ENCODE measurements around the gene CRX.
A peak's percentile ranks its signal among the peaks of the same experiment; 100 is the strongest.
"Not testable (repeated sequence)": the region's sequence is repeated elsewhere in the genome, so short reads cannot be mapped to it uniquely, and the experiment has no call there.

Gene CRX

DNA sequence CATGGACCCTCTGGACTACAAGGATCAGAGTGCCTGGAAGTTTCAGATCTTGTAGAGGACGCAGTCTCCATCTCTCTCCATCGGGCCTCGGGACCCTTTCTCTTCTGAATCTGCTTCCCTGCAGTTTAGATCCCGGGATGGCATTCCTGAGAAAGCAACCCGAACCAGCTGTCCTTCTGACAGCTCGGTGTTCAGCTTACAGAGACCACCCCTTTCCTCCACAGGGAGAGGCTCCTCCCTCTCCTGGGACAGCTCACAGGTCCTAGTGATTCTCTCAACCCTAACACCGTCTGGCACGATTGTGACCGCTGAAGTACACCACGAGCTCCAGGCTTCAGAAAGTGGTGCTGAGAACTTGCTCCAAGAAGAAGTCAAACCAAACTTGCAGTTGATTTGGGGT lies 18.2 kb downstream of the CRX start:
- TF ChIP-seq CTCF (conservative IDR thresholded peaks at IDR 0.05; ENCODE audit: low read depth), result no peak
- ChIA-PET POLR2A (ENCODE audit: low non-redundant PET) (no interaction called here), CTCF (interaction anchor here (0.6 kb wide), 1 partner anchor 42 kb away, joined by 7 read pairs; no protein-coding TSS in a partner anchor)
- no peak overlapping the region for H3K27ac ChIP-seq
- DNase-seq (ENCODE audit: low spot score), result no peak

DNA sequence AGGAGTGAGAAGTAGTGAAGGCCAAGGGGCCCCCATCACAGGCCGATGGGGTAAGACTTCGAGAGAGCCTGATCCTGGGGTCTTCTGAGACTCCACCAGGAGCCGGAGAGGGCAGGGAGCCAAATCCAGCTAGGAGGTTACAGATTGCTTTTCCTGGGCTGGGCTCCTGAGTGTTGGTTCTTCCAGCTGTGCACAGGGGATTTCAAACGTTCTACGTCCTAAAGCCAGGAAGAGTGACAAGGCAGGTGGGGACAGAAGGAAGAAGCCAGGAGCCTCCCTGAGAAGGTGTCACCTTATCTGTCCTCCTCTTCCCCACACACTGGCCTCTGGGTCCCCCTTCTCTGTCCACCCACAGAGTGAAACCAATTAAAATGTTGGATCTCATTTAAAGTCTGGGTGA lies 21.2 kb downstream of the CRX start:
- POLR2A ChIA-PET (ENCODE audit: low non-redundant PET), result no interaction called here
- H3K27ac ChIP-seq, result no peak overlapping the region
- no peak for DNase-seq (ENCODE audit: low spot score)
- CTCF ChIA-PET, result interaction anchor here (1.2 kb wide), 1 partner anchor 9 kb away, joined by 3 read pairs; no protein-coding TSS in a partner anchor
- no peak for TF ChIP-seq CTCF (conservative IDR thresholded peaks at IDR 0.05; ENCODE audit: low read depth)

DNA sequence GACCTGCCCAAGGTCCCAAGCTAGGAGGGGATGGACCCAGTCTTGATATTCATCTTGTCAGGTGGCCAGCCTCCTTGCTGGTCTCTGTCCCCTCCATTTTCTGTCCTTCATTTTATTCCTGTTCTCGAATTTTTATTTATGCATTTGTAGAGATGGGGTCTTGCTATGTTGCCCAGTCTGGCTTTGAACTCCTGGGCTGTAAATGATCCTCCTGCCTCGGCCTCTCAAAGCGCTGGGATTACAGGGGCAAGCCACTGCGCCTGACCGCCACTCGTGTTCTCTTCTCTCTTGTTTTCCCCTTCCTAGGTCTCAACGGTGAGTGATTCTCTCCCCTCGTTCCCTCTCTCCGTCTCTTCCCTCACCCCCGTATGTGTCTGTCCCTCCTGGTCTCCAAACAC lies 26.7 kb downstream of the CRX start:
- no peak for DNase-seq (ENCODE audit: low spot score)
- no peak overlapping the region for H3K27ac ChIP-seq
- ChIA-PET CTCF (interaction anchor here (0.7 kb wide), 1 partner anchor 540 kb away, joined by 3 read pairs; no protein-coding TSS in a partner anchor), POLR2A (ENCODE audit: low non-redundant PET) (no interaction called here)
- TF ChIP-seq CTCF (conservative IDR thresholded peaks at IDR 0.05; ENCODE audit: low read depth), result no peak

DNA sequence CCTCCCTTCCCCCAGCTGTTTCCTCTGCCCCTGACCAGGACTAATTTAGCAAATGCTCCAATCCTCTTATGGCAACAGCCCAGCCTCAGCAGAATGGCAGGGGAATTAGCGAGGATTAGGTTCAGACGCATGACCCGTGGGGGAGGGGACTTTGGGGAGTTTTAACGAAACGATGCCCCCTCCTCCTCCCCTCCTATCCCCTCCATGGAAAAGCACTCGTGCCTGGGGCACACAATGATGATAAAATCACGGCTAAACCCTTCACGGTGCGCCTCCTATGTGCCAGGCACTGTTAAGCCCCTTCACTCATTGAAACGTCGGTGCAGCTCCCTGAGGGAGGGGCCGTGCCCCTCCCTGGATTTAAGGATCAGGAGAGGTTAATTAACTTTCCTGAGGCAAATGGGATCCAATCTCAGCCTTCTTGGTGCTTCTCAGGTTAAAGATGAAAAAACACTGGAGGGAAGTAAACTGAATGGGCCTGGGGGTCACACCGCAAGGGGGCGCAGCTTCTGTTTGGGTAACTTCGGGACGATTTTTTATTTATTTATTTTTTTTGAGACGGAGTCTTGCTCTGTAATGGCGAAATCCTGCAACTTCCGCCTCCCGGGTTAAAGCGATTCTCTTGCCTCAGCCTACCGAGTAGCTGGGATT lies 27.2 kb downstream of the CRX start:
- H3K27ac ChIP-seq, result no peak overlapping the region
- DNase-seq (ENCODE audit: low spot score), result no peak
- TF ChIP-seq CTCF (conservative IDR thresholded peaks at IDR 0.05; ENCODE audit: low read depth), result peak; percentile 44
- POLR2A ChIA-PET (ENCODE audit: low non-redundant PET), result no interaction called here
- CTCF ChIA-PET, result interaction anchor here (0.6 to 1.3 kb wide), 5 partner anchors 17 to 541 kb away, joined by 3 to 5 read pairs (median 4); partner anchors contain the start of genes EHD2 and SULT2A1

DNA sequence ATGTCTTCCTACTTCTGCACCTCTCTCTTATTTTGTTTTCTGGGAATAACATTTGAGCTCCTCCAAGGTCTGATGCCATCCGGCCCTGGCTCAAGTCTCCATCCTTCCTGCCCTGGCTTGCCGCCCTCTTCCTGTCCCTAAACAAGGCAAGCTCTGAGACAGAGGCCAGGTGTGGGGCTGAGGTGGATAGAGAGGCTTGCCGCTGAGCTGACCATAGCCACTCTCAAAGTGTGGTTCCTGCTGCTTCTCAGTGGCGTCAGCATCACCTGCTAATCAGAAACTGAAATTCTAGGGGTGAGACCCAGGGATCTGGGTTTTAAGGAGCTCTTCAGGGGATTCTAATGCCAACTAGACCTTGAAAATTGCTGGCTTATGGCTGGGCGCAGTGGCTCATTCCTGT lies 31.3 kb downstream of the CRX start:
- no peak for TF ChIP-seq CTCF (conservative IDR thresholded peaks at IDR 0.05; ENCODE audit: low read depth)
- DNase-seq (ENCODE audit: low spot score), result no peak
- POLR2A ChIA-PET (ENCODE audit: low non-redundant PET), result no interaction called here
- CTCF ChIA-PET, result interaction anchor here (0.6 to 1.6 kb wide), 4 partner anchors 11 to 198 kb away, joined by 3 to 8 read pairs (median 4); no protein-coding TSS in a partner anchor
- H3K27ac ChIP-seq, result no peak overlapping the region

DNA sequence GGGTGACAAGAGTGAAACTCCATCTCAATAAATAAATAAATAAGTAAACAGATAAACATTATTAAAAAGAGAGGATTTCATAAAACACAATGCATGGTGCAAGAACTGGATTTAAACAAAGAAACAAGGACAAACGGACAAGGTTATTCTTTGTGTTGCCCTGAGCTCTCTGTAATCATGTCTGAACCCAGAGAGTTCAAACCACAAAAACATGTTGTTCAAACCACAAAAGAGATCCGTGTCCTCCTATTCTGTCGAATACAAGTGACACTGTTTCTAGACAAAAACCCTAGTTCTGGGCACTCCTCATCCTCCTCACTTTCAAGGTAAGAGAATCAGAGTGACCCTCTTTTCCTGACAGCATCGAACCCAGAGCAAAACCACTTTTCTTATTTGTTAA lies 32.7 kb downstream of the CRX start:
- CTCF ChIA-PET, result no interaction called here
- POLR2A ChIA-PET (ENCODE audit: low non-redundant PET), result no interaction called here
- DNase-seq (ENCODE audit: low spot score), result no peak
- no peak overlapping the region for H3K27ac ChIP-seq
- TF ChIP-seq CTCF (conservative IDR thresholded peaks at IDR 0.05; ENCODE audit: low read depth), result no peak

DNA sequence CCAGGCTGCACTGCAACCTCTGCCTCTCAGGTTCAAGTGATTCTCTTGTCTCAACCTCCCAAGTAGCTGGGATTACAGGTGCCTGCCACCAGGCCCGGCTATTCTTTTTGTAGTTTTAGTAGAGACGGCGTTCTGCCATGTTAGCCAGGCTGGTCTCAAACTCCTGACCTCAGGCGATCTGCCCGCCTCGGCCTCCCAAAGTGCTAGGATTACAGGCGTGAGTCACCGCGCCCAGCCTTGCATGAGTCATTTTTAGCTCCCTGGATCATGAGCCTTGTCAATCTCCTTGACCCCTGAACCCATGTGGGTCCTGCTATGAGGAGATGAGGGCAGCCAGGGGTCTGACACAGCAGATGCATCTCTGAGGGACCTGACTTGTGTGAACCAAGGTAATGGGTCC lies 36.5 kb downstream of the CRX start:
- peak; percentile 55 for DNase-seq (ENCODE audit: low spot score)
- CTCF ChIA-PET, result not testable (repeated sequence)

DNA sequence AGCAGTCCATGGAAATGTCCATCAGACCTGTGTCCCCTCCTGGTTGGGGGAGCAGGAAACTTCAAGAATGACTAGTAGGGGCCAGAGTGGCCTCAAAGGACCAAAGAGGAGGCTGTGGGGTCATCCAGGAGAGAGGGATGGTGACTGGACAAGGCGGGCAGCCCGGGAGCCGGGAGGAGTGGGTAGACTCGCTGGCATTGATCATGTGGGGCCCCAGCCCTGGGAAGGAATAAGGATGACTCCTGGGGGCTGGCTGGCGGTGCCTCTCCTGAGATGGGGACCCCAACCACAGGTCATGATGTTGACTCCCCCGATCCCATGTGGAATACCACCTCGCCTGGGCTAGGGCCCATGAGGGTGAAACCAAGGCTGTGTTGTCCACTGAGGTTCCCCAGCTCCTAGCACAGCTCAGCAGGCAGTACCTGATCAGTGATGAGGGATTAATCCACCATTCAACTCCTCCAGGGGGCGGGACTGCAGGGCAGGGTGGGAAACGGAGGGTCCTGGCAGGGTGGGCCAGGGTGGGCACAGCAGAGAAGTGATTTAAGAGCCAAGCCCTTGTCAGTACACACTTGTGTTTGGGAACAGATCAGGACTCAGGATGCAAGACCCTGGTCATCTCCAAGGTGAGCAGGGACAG lies 37.0 kb downstream of the CRX start, which contains the start of gene TPRX2:
Gene TPRX2 (plus strand): TSS at position 590 of the 640 bp plus-strand sequence. CDS start 12 bp downstream, at position 602.
- POLR2A ChIA-PET (ENCODE audit: low non-redundant PET); DNase-seq (ENCODE audit: low spot score); CTCF ChIA-PET; H3K27ac ChIP-seq: not testable (repeated sequence)

More for the DNA sequence above, 36.5 kb downstream of the CRX start:
- POLR2A ChIA-PET (ENCODE audit: low non-redundant PET); H3K27ac ChIP-seq: not testable (repeated sequence)

GRCh38 chr19:47859838-47860237 lies 38.1 kb downstream of the CRX start:
- CTCF ChIA-PET; DNase-seq (ENCODE audit: low spot score); POLR2A ChIA-PET (ENCODE audit: low non-redundant PET); H3K27ac ChIP-seq: not testable (repeated sequence)

Measured in RWPE1 (cell line).